Measurements from ENCODE around the gene RGS10. TPM values are rescaled to one million over a fixed set of nuclear protein-coding genes. Genes with fewer than 3 reads are reported as not detected.
"Not testable (repeated sequence)": the region's sequence is repeated elsewhere in the genome, so short reads cannot be mapped to it uniquely, and the experiment has no call there.

Gene RGS10
- total RNA-seq, 6 experiments from 2014 or later: 52.6 to 76.4 (median 71.3) TPM

GRCh38 chr10:119465085-119465484 is 77.4 kb downstream of the RGS10 start:
- peaks cover 5% of the 10 kb centered on the region; the same call in 1 of the 2 replicates for H3K4me1 Mint-ChIP-seq (ENCODE audit: low read depth)
- no peak overlapping the region for H3K4me3 Mint-ChIP-seq
- H3K27ac Mint-ChIP-seq: no peak overlapping the region
- H3K36me3 Mint-ChIP-seq (ENCODE audit: low read depth): peaks cover 11% of the 10 kb centered on the region; the same call in 1 of the 2 replicates
- no peak for TF ChIP-seq CTCF (IDR thresholded peaks at IDR 0.05)
- DNase-seq: no peak
- peaks cover 17% of the 10 kb centered on the region for H3K27me3 Mint-ChIP-seq (ENCODE audit: insufficient read depth)
- peaks cover 11% of the 10 kb centered on the region for H3K9me3 Mint-ChIP-seq

GRCh38 chr10:119463195-119463594 is 79.3 kb downstream of the RGS10 start:
- not testable (repeated sequence) for H3K27ac Mint-ChIP-seq; H3K4me1 Mint-ChIP-seq (ENCODE audit: low read depth); H3K4me3 Mint-ChIP-seq; DNase-seq
- peaks cover 12% of the 10 kb centered on the region for H3K27me3 Mint-ChIP-seq (ENCODE audit: insufficient read depth)
- H3K36me3 Mint-ChIP-seq (ENCODE audit: low read depth): peaks cover 11% of the 10 kb centered on the region; the same call in 1 of the 2 replicates
- H3K9me3 Mint-ChIP-seq: peaks cover 11% of the 10 kb centered on the region

GRCh38 chr10:119462773-119463172 is 79.7 kb downstream of the RGS10 start:
- no peak for TF ChIP-seq CTCF (IDR thresholded peaks at IDR 0.05)
- Mint-ChIP-seq H3K27me3 (ENCODE audit: insufficient read depth) (peaks cover 12% of the 10 kb centered on the region), H3K36me3 (ENCODE audit: low read depth) (peaks cover 11% of the 10 kb centered on the region; the same call in 1 of the 2 replicates), H3K9me3 (peaks cover 11% of the 10 kb centered on the region), H3K4me3 (no peak overlapping the region), H3K27ac (no peak overlapping the region), H3K4me1 (ENCODE audit: low read depth) (peaks cover 5% of the 10 kb centered on the region; the same call in 1 of the 2 replicates)
- no peak for DNase-seq

GRCh38 chr10:119461923-119462322 is 80.6 kb downstream of the RGS10 start:
- H3K4me3 Mint-ChIP-seq: no peak overlapping the region
- no peak for TF ChIP-seq CTCF (IDR thresholded peaks at IDR 0.05)
- DNase-seq: no peak
- peaks cover 12% of the 10 kb centered on the region for H3K27me3 Mint-ChIP-seq (ENCODE audit: insufficient read depth)
- H3K36me3 Mint-ChIP-seq (ENCODE audit: low read depth): peaks cover 11% of the 10 kb centered on the region; the same call in 1 of the 2 replicates
- no peak overlapping the region for H3K27ac Mint-ChIP-seq
- peaks cover 5% of the 10 kb centered on the region; the same call in 1 of the 2 replicates for H3K4me1 Mint-ChIP-seq (ENCODE audit: low read depth)
- H3K9me3 Mint-ChIP-seq: peaks cover 11% of the 10 kb centered on the region

- Mint-ChIP-seq H3K9me3 (peaks cover 11% of the 10 kb centered on the region), H3K4me1 (ENCODE audit: low read depth) (peaks cover 5% of the 10 kb centered on the region; the same call in 1 of the 2 replicates), H3K4me3 (no peak overlapping the region), H3K27ac (no peak overlapping the region), H3K27me3 (ENCODE audit: insufficient read depth) (peaks cover 12% of the 10 kb centered on the region), H3K36me3 (ENCODE audit: low read depth) (peaks cover 11% of the 10 kb centered on the region; the same call in 1 of the 2 replicates)
- no peak for TF ChIP-seq CTCF (IDR thresholded peaks at IDR 0.05)
- no peak for DNase-seq
Measured at GRCh38 chr10:119461380-119461779, 81.1 kb downstream of the RGS10 start.

- DNase-seq: no peak
- peaks cover 5% of the 10 kb centered on the region; the same call in 1 of the 2 replicates for H3K4me1 Mint-ChIP-seq (ENCODE audit: low read depth)
- TF ChIP-seq CTCF (IDR thresholded peaks at IDR 0.05): no peak
- H3K4me3 Mint-ChIP-seq: no peak overlapping the region
- peaks cover 11% of the 10 kb centered on the region; the same call in 1 of the 2 replicates for H3K36me3 Mint-ChIP-seq (ENCODE audit: low read depth)
- H3K27me3 Mint-ChIP-seq (ENCODE audit: insufficient read depth): peaks cover 12% of the 10 kb centered on the region
- H3K27ac Mint-ChIP-seq: no peak overlapping the region
- H3K9me3 Mint-ChIP-seq: peaks cover 11% of the 10 kb centered on the region
Measured at GRCh38 chr10:119460369-119461195, 81.9 kb downstream of the RGS10 start.
